B cell (primary cell): ENCODE data around the gene TM9SF4.

Experiments used
- EZH2 ChIP-seq: IDR thresholded peaks from 2 replicates; pipeline ENCODE4 v1.6.1; 2012; ENCODE audit warnings: borderline replicate concordance, low read depth, mild to moderate bottlenecking, moderate library complexity, low read length; ENCODE audit not compliant: insufficient read depth, poor library complexity, severe bottlenecking
- TF ChIP-seq, protein P1 (sequence below): fragments of 200-600 bp; IDR thresholded peaks from one replicate; pipeline ENCODE4 v1.8.0; 2022; ENCODE audit warnings: antibody characterized with exemption, mild to moderate bottlenecking

DNA sequence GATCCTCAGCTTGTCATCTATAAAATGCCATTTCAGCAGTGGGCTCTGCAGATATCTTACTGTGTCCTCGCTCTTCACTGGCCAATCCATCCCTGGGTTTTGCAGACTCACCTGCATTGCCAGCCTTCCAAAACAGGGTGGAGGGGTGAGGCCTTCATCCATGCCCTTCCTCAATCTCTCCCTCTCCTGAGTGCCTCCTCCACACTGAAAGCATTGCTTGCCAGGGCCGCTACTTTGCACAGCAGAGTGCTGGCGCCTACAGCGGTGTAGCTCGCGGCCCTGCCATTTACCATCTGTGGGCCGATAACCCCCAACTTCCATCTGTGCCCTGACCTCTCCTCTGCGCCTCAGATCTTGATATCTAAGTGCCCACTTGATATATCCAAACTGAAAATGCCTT, 29.4 kb downstream of the TM9SF4 start:
- TF ChIP-seq, protein P1, sequence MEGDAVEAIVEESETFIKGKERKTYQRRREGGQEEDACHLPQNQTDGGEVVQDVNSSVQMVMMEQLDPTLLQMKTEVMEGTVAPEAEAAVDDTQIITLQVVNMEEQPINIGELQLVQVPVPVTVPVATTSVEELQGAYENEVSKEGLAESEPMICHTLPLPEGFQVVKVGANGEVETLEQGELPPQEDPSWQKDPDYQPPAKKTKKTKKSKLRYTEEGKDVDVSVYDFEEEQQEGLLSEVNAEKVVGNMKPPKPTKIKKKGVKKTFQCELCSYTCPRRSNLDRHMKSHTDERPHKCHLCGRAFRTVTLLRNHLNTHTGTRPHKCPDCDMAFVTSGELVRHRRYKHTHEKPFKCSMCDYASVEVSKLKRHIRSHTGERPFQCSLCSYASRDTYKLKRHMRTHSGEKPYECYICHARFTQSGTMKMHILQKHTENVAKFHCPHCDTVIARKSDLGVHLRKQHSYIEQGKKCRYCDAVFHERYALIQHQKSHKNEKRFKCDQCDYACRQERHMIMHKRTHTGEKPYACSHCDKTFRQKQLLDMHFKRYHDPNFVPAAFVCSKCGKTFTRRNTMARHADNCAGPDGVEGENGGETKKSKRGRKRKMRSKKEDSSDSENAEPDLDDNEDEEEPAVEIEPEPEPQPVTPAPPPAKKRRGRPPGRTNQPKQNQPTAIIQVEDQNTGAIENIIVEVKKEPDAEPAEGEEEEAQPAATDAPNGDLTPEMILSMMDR = no peak
- TF ChIP-seq EZH2 = no peak
